DOHH2 (cell line): ENCODE data around the gene PPP1R13B.

ENCODE experiments used
- H3F3A ChIP-seq: fragments of 200-600 bp; sonication (generic), shearing (Covaris generic); 2 replicates; pipeline ENCODE4 v1.6.0; 2016; ENCODE audit warnings: antibody characterized with exemption, mild to moderate bottlenecking; ENCODE audit not compliant: control insufficient read depth, insufficient read depth
- H3K27ac ChIP-seq: fragments of 200-600 bp; sonication (generic); 2 replicates; pipeline ENCODE4 v1.5.1; 2014; ENCODE audit warnings: low read depth, mild to moderate bottlenecking, low read length, moderate library complexity
- H3K27me3 ChIP-seq: fragments of 200-600 bp; sonication (generic); 2 replicates; pipeline ENCODE4 v1.6.1; 2014; ENCODE audit warnings: mild to moderate bottlenecking, low read length, mixed read lengths; ENCODE audit not compliant: control insufficient read depth
- H3K36me3 ChIP-seq: fragments of 200-600 bp; sonication (generic); 2 replicates; pipeline ENCODE4 v1.6.1; 2014; ENCODE audit warnings: mild to moderate bottlenecking, low read length, moderate library complexity, mixed read lengths; ENCODE audit not compliant: control insufficient read depth
- H3K4me1 ChIP-seq: fragments of 200-600 bp; sonication (generic); 2 replicates; pipeline ENCODE4 v1.6.1; 2014; ENCODE audit warnings: mild to moderate bottlenecking, low read length, mixed read lengths; ENCODE audit not compliant: control insufficient read depth
- H3K4me2 ChIP-seq: fragments of 200-600 bp; sonication (generic); 2 replicates; pipeline ENCODE4 v1.6.0; 2014; ENCODE audit warnings: mild to moderate bottlenecking, low read length, moderate library complexity
- H3K4me3 ChIP-seq: fragments of 200-600 bp; sonication (generic); 2 replicates; pipeline ENCODE4 v1.5.1; 2014; ENCODE audit warnings: mild to moderate bottlenecking, low read length, mixed read lengths
- H3K79me2 ChIP-seq: fragments of 200-600 bp; sonication (generic); 2 replicates; pipeline ENCODE4 v1.6.1; 2014; ENCODE audit warnings: mild to moderate bottlenecking, low read length, mixed read lengths; ENCODE audit not compliant: control insufficient read depth
- H3K9me2 ChIP-seq: fragments of 200-600 bp; sonication (generic); replicated peaks from 2 replicates; pipeline ENCODE4 v1.6.1; 2014; ENCODE audit warnings: mild to moderate bottlenecking, low read length, mixed read lengths; ENCODE audit not compliant: control insufficient read depth
- H3K9me3 ChIP-seq: fragments of 200-600 bp; sonication (generic); 2 replicates; pipeline ENCODE4 v1.6.1; 2014; ENCODE audit warnings: antibody characterized with exemption, low read length, mixed read lengths; ENCODE audit not compliant: control insufficient read depth, insufficient read depth
- H4K20me1 ChIP-seq: fragments of 200-600 bp; sonication (generic); 2 replicates; pipeline ENCODE4 v1.6.0; 2014; ENCODE audit warnings: low read depth, mild to moderate bottlenecking, antibody characterized with exemption, low read length, moderate library complexity; ENCODE audit not compliant: control insufficient read depth, insufficient read depth
- EZH2phosphoT487 ChIP-seq: fragments of 200-600 bp; sonication (generic); IDR thresholded peaks from 2 replicates; pipeline ENCODE4 v1.6.1; 2017; ENCODE audit warnings: borderline replicate concordance, mild to moderate bottlenecking, antibody characterized with exemption, low read length, moderate library complexity, mixed read lengths
- TF ChIP-seq, protein P1 (sequence below): fragments of 200-600 bp; sonication (generic); IDR thresholded peaks from one replicate; pipeline ENCODE4 v1.5.1; 2014; ENCODE audit warnings: antibody characterized with exemption, mild to moderate bottlenecking, low read depth, low read length; ENCODE audit not compliant: poor library complexity, severe bottlenecking

The PPP1R13B gene

DNA sequence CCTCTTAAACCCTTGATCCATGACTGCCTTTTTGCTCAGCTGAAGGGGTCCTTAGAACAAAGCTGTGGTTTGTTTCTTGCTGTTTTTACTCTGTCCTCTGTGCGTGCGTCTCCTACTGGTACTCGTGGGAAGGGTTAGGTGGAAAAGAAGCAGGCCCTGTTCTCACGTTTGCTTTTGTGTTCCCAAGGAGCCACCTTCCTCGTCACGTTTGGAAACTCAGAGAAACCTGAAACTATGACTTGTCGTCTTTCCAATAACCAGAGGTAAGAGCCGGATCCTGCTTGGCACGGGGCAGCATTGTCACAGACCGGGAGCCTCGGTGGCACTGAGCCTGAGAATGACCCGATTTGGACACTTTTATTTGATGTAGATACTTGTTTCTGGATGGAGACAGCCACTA lies 118.7 kb downstream of the PPP1R13B start:
- TF ChIP-seq EZH2phosphoT487, result no peak
- TF ChIP-seq, protein P1, sequence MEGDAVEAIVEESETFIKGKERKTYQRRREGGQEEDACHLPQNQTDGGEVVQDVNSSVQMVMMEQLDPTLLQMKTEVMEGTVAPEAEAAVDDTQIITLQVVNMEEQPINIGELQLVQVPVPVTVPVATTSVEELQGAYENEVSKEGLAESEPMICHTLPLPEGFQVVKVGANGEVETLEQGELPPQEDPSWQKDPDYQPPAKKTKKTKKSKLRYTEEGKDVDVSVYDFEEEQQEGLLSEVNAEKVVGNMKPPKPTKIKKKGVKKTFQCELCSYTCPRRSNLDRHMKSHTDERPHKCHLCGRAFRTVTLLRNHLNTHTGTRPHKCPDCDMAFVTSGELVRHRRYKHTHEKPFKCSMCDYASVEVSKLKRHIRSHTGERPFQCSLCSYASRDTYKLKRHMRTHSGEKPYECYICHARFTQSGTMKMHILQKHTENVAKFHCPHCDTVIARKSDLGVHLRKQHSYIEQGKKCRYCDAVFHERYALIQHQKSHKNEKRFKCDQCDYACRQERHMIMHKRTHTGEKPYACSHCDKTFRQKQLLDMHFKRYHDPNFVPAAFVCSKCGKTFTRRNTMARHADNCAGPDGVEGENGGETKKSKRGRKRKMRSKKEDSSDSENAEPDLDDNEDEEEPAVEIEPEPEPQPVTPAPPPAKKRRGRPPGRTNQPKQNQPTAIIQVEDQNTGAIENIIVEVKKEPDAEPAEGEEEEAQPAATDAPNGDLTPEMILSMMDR, result no peak
- Histone ChIP-seq H3K4me3 (no peak overlapping the region), H3K79me2 (peaks cover 4% of the 10 kb centered on the region; the same call in 1 of the 2 replicates), H3K4me1 (no peaks in the 10 kb centered on the region), H3K4me2 (no peak overlapping the region), H3K9me2 (no peaks in the 10 kb centered on the region), H3K36me3 (peaks cover 25% of the 10 kb centered on the region), H4K20me1 (no peaks in the 10 kb centered on the region), H3K27ac (no peak overlapping the region), H3K9me3 (no peaks in the 10 kb centered on the region), H3K27me3 (no peaks in the 10 kb centered on the region), H3F3A (no peaks in the 10 kb centered on the region)

DNA sequence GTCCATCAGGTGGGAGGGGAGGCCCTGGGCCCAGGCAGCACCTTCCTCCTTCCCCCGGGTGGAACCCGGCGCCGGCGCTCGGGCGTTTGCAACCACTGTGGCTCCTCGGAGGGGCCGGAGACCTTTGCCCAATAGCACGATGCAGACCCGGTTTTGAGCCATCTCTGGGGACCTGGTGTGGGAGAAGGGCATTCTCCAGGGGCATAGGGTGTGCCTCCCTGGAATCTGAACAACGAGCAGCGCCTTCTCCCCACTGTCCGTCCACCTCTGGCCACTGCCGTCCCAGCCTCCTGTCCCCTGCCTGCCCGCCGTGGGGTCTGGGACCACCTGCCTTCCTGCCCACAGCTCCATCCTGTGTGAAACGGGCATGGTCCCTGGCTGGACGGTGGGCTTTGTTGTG lies 119.2 kb downstream of the PPP1R13B start:
- H4K20me1 ChIP-seq, result no peaks in the 10 kb centered on the region
- no peak for TF ChIP-seq EZH2phosphoT487
- TF ChIP-seq, protein P1, result no peak
- H3K4me3 ChIP-seq, result no peak overlapping the region
- peaks cover 19% of the 10 kb centered on the region for H3K36me3 ChIP-seq
- no peaks in the 10 kb centered on the region for H3K4me1 ChIP-seq
- no peaks in the 10 kb centered on the region for H3K9me3 ChIP-seq
- no peaks in the 10 kb centered on the region for H3F3A ChIP-seq
- no peak overlapping the region for H3K27ac ChIP-seq
- no peaks in the 10 kb centered on the region for H3K9me2 ChIP-seq
- no peak overlapping the region for H3K4me2 ChIP-seq
- H3K79me2 ChIP-seq, result peaks cover 6% of the 10 kb centered on the region; the same call in 1 of the 2 replicates
- H3K27me3 ChIP-seq, result no peaks in the 10 kb centered on the region

DNA sequence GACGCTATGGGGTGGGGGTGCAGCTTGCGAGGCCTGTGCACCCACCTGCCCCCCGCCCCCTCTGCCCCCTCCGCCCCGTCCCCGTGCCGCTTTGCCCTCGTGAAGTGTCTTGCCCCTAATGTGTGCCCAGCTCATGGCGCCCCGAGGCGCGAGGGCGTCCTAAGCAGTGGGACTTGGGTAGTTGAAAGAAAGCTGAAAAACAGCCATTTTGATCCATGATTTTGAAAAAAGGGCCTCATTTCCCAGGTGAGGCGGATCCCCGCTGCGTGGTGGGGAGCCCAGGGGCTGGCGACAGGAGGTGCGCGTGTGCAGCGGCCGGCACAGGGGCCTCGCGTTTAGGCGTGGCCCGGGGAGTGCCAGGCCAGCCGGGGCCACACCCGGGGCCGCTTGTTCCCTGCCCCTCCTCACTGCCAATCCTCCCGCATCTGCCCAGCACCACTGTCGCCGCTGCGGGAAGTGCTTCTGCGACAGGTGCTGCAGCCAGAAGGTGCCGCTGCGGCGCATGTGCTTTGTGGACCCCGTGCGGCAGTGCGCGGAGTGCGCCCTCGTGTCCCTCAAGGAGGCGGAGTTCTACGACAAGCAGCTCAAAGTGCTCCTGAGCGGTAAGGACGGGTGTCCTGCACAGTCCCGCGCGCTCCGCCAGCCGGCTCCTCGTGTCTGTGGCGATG lies 119.9 kb downstream of the PPP1R13B start:
- H3K36me3 ChIP-seq, result peaks cover 18% of the 10 kb centered on the region
- H3K4me3 ChIP-seq, result no peak overlapping the region
- TF ChIP-seq EZH2phosphoT487, result no peak
- TF ChIP-seq, protein P1, result no peak
- H3K4me1 ChIP-seq, result no peaks in the 10 kb centered on the region
- H3K79me2 ChIP-seq, result peaks cover 10% of the 10 kb centered on the region; the same call in 1 of the 2 replicates
- no peaks in the 10 kb centered on the region for H3K9me3 ChIP-seq
- H3K4me2 ChIP-seq, result no peak overlapping the region
- H3K27me3 ChIP-seq, result no peaks in the 10 kb centered on the region
- H4K20me1 ChIP-seq, result no peaks in the 10 kb centered on the region
- H3K9me2 ChIP-seq, result no peaks in the 10 kb centered on the region
- H3F3A ChIP-seq, result no peaks in the 10 kb centered on the region
- H3K27ac ChIP-seq, result no peak overlapping the region
